OCI-LY1 (cell line): ENCODE results near the gene ZPR1.

ENCODE experiments used
- H2AFZ ChIP-seq: fragments of 200-600 bp; sonication (generic), shearing (Covaris generic); 2 replicates; pipeline ENCODE4 v1.6.0; 2014; ENCODE audit warnings: antibody characterized with exemption, mild to moderate bottlenecking, low read length
- H3F3A ChIP-seq: fragments of 200-600 bp; sonication (generic), shearing (Covaris generic); 2 replicates; pipeline ENCODE4 v1.6.0; 2014; ENCODE audit warnings: mild to moderate bottlenecking, antibody characterized with exemption, low read length, moderate library complexity; ENCODE audit not compliant: insufficient read depth
- H3K27ac ChIP-seq: fragments of 200-600 bp; sonication (generic); 2 replicates; pipeline ENCODE4 v1.5.1; 2014; ENCODE audit warnings: low read length, mixed run types, mild to moderate bottlenecking, low read depth; ENCODE audit not compliant: poor library complexity, severe bottlenecking
- H3K27me3 ChIP-seq: fragments of 200-600 bp; sonication (generic); 2 replicates; pipeline ENCODE4 v1.6.0; 2014; ENCODE audit warnings: antibody characterized with exemption, mild to moderate bottlenecking, low read length, moderate library complexity; ENCODE audit not compliant: insufficient read depth
- H3K36me3 ChIP-seq: fragments of 200-600 bp; sonication (generic); 2 replicates; pipeline ENCODE4 v1.6.1; 2014; ENCODE audit warnings: mild to moderate bottlenecking, antibody characterized with exemption, low read length, moderate library complexity, mixed read lengths; ENCODE audit not compliant: insufficient read depth
- H3K4me1 ChIP-seq: fragments of 200-600 bp; sonication (generic); 2 replicates; pipeline ENCODE4 v1.5.1; 2014; ENCODE audit warnings: mild to moderate bottlenecking, low read length, moderate library complexity; ENCODE audit not compliant: insufficient read depth, severe bottlenecking
- H3K4me2 ChIP-seq: fragments of 200-600 bp; sonication (generic), shearing (Covaris generic); 2 replicates; pipeline ENCODE4 v1.6.1; 2014; ENCODE audit warnings: low read length
- H3K4me3 ChIP-seq: fragments of 200-600 bp; sonication (generic); 2 replicates; pipeline ENCODE4 v1.5.1; 2014; ENCODE audit warnings: low read length, low read depth, mild to moderate bottlenecking, mixed read lengths; ENCODE audit not compliant: poor library complexity, severe bottlenecking
- H3K79me2 ChIP-seq: fragments of 200-600 bp; shearing (Covaris generic); 2 replicates; pipeline ENCODE4 v1.6.1; 2016; ENCODE audit warnings: mixed run types, low read length, mixed read lengths; ENCODE audit not compliant: insufficient read depth
- H3K9ac ChIP-seq: fragments of 200-600 bp; sonication (generic), shearing (Covaris generic); 2 replicates; pipeline ENCODE4 v1.6.1; 2014; ENCODE audit warnings: mild to moderate bottlenecking, low read length, mixed read lengths
- H3K9me2 ChIP-seq: fragments of 200-600 bp; sonication (generic), shearing (Covaris generic); 2 replicates; pipeline ENCODE4 v1.6.1; 2014; ENCODE audit warnings: low read depth, mild to moderate bottlenecking, low read length, mixed read lengths
- H3K9me3 ChIP-seq: fragments of 200-600 bp; shearing (Covaris generic); 2 replicates; pipeline ENCODE4 v1.6.1; 2014; ENCODE audit warnings: low read length, mixed read lengths
- H4K20me1 ChIP-seq: fragments of 200-600 bp; sonication (generic), shearing (Covaris generic); 2 replicates; pipeline ENCODE4 v1.6.0; 2016; ENCODE audit warnings: mild to moderate bottlenecking, low read length; ENCODE audit not compliant: insufficient read depth
- CTCF ChIP-seq: fragments of 200-600 bp; sonication (generic), shearing (Covaris generic); IDR thresholded peaks from 2 replicates; pipeline ENCODE4 v1.5.1; 2017; ENCODE audit warnings: mild to moderate bottlenecking, antibody characterized with exemption, low read length, moderate library complexity, mixed read lengths
- EZH2 ChIP-seq: fragments of 200-600 bp; sonication (generic), shearing (Covaris generic); IDR thresholded peaks from 2 replicates; pipeline ENCODE4 v1.8.0; 2017; ENCODE audit warnings: borderline replicate concordance, mixed run types, mild to moderate bottlenecking, antibody characterized with exemption, low read length, moderate library complexity, mixed read lengths

ZPR1 gene

GRCh38 chr11:116787786-116788486 lies at the start of gene ZPR1:
Gene ZPR1, minus strand, starts transcription at chr11:116788023. Its CDS starts 33 bp downstream, at chr11:116787990.
- H3K79me2 ChIP-seq = peaks cover 10% of the 10 kb centered on the region; the same call in 1 of the 2 replicates
- no peaks in the 10 kb centered on the region for H3K9me3 ChIP-seq
- no peaks in the 10 kb centered on the region for H3K27me3 ChIP-seq
- no peaks in the 10 kb centered on the region for H3F3A ChIP-seq
- peaks cover 28% of the 10 kb centered on the region for H3K4me1 ChIP-seq
- peak within 1 kb of the TSS; percentile 84 for H3K9ac ChIP-seq
- TF ChIP-seq EZH2 (no peak), CTCF (no peak)
- peak within 1 kb of the TSS; percentile 98 for H3K4me2 ChIP-seq
- no peak within 1 kb of the TSS for H3K27ac ChIP-seq
- H3K4me3 ChIP-seq = peak within 1 kb of the TSS; percentile 89
- no peaks in the 10 kb centered on the region for H4K20me1 ChIP-seq
- peaks cover 38% of the 10 kb centered on the region for H3K36me3 ChIP-seq
- H2AFZ ChIP-seq = no peak within 1 kb of the TSS
- H3K9me2 ChIP-seq = no peaks in the 10 kb centered on the region

- H3K4me3 ChIP-seq = no peak overlapping the region
- H3K9me2 ChIP-seq = no peaks in the 10 kb centered on the region
Measured at GRCh38 chr11:116836632-116836991, 48.8 kb upstream of the ZPR1 start.

GRCh38 chr11:116835791-116836631 lies 48.2 kb upstream of the ZPR1 start:
- Histone ChIP-seq H3K9me3 (no peaks in the 10 kb centered on the region), H3K4me3 (peak overlapping the region; percentile 51), H3K9me2 (no peaks in the 10 kb centered on the region), H3K36me3 (no peaks in the 10 kb centered on the region), H3K4me1 (peaks cover 8% of the 10 kb centered on the region), H3F3A (no peaks in the 10 kb centered on the region), H3K9ac (peak overlapping the region; percentile 36; the same call in 1 of the 2 replicates), H3K4me2 (peak overlapping the region; percentile 66), H3K27me3 (no peaks in the 10 kb centered on the region), H4K20me1 (no peaks in the 10 kb centered on the region), H3K27ac (no peak overlapping the region), H3K79me2 (no peaks in the 10 kb centered on the region), H2AFZ (no peak overlapping the region)
- TF ChIP-seq EZH2 = no peak
- peak; percentile 54 for TF ChIP-seq CTCF

More at GRCh38 chr11:116836632-116836991, 48.8 kb upstream of the ZPR1 start:
- Histone ChIP-seq H3K4me1 (peaks cover 8% of the 10 kb centered on the region), H3K9me3 (no peaks in the 10 kb centered on the region), H4K20me1 (no peaks in the 10 kb centered on the region), H3K4me2 (peak overlapping the region; percentile 66; the same call in 1 of the 2 replicates), H2AFZ (no peak overlapping the region), H3K36me3 (no peaks in the 10 kb centered on the region), H3K9ac (no peak overlapping the region), H3K79me2 (no peaks in the 10 kb centered on the region), H3K27me3 (no peaks in the 10 kb centered on the region), H3K27ac (no peak overlapping the region), H3F3A (no peaks in the 10 kb centered on the region)
- TF ChIP-seq EZH2 = no peak
- no peak for TF ChIP-seq CTCF
